HepG2 (cell line): ENCODE data around the gene MAPK4. TPM values are rescaled to one million over a fixed set of nuclear protein-coding genes. Genes with fewer than 3 reads are reported as not detected.

Source experiments
- ATAC-seq: fragments of 200-7000 bp; cut with Tn5 transposase; 3 replicates; pipeline ENCODE4 v1.9.1; 2020; ENCODE audit warnings: mild to moderate bottlenecking, moderate library complexity
- BruUV-seq: library from RNA; stranded (reverse); fragments of 400-500 nt; replicated peaks from 2 replicates; lab custom pipeline; 2021; lab: Mats Ljungman, UMichigan
- CTCF ChIA-PET: fragments of 300-600 bp; formaldehyde crosslinking; extraction: SDS; loops from one replicate; lab custom pipeline; 2021; ENCODE audit warnings: low total read pairs, inconsistent platforms, low intra/inter-chr PET ratio; lab: Yijun Ruan, JAX
- POLR2A ChIA-PET: fragments of 350-600 bp; sonication (Branson Sonifier 250); formaldehyde crosslinking; loops from one replicate; lab custom pipeline; 2020; ENCODE audit warnings: antibody characterized with exemption, inconsistent platforms; lab: Yijun Ruan, JAX
- DNase-seq: peaks from one replicate; pipeline ENCODE4 v3.0.0-alpha.2; 2015; ENCODE audit warnings: low spot score
- FAIRE-seq: peaks from 3 replicates; lab custom pipeline; 2011; peaks lifted over from hg19 to GRCh38; lab: Jason Lieb, UNC
- H2AFZ ChIP-seq: one replicate; pipeline ENCODE4 v1.6.1; 2011; ENCODE audit warnings: low read length, inconsistent platforms
- H3K27ac ChIP-seq: fragments of 300-600 bp; 3 replicates; pipeline ENCODE4 v1.8.0; 2011; ENCODE audit warnings: mixed run types, mild to moderate bottlenecking, mixed read lengths, low read length, inconsistent platforms; ENCODE audit not compliant: insufficient read depth; ENCODE audit errors: extremely low read length
- H3K27me3 ChIP-seq, 2 experiments: fragments of 200-600 bp in 1 of 2; 2 replicates in 1 of 2; 3 replicates in 1 of 2; pipeline versions ENCODE4 v1.6.0 to v1.8.0; 2011; ENCODE audit warnings: low read length in 2 of 2, mild to moderate bottlenecking in 2 of 2, moderate library complexity in 2 of 2, inconsistent platforms in 1 of 2; ENCODE audit not compliant: insufficient read depth in 2 of 2, control insufficient read depth in 1 of 2
- H3K36me3 ChIP-seq, 2 experiments: fragments of 200-600 bp in 1 of 2; replicated peaks in 1 of 2; 2 replicates in 1 of 2; 3 replicates in 1 of 2; pipeline versions ENCODE4 v1.5.1 to v1.8.0; 2011; ENCODE audit warnings: low read length in 2 of 2, inconsistent platforms in 1 of 2; ENCODE audit not compliant: insufficient read depth in 2 of 2, control insufficient read depth in 1 of 2
- H3K4me1 ChIP-seq: 2 replicates; pipeline ENCODE4 v1.5.1; 2012; ENCODE audit warnings: low read length, inconsistent platforms; ENCODE audit not compliant: insufficient read depth
- H3K4me2 ChIP-seq: 2 replicates; pipeline ENCODE4 v1.6.0; 2011; ENCODE audit warnings: low read depth, low read length, inconsistent platforms
- H3K4me3 ChIP-seq, 3 experiments: fragments of 200-600 bp in 1 of 3; sonication (generic), shearing (Covaris generic) in 1 of 3; replicated peaks in 1 of 3; 2 replicates each; pipeline ENCODE4 v1.5.1; 2011 to 2016; ENCODE audit warnings: low read length in 3 of 3, inconsistent platforms in 2 of 3, low read depth in 2 of 3, mild to moderate bottlenecking in 2 of 3, control low read depth in 1 of 3, mixed read lengths in 1 of 3; ENCODE audit not compliant: insufficient read depth in 1 of 3
- H3K79me2 ChIP-seq: one replicate; pipeline ENCODE4 v1.6.1; 2011; ENCODE audit warnings: low read length, inconsistent platforms; ENCODE audit not compliant: insufficient read depth
- H3K9ac ChIP-seq: 2 replicates; pipeline ENCODE4 v1.6.0; 2011; ENCODE audit warnings: mild to moderate bottlenecking, low read depth, low read length, inconsistent platforms; ENCODE audit not compliant: insufficient read depth
- H3K9me3 ChIP-seq: 2 replicates; pipeline ENCODE4 v1.5.1; 2012; ENCODE audit warnings: mild to moderate bottlenecking, low read length
- H4K20me1 ChIP-seq: 2 replicates; pipeline ENCODE4 v1.6.0; 2011; ENCODE audit warnings: inconsistent platforms, mild to moderate bottlenecking, low read length, moderate library complexity; ENCODE audit not compliant: insufficient read depth
- DBP ChIP-seq: sonication (generic); formaldehyde crosslinking; IDR thresholded peaks from 2 replicates; pipeline ENCODE4 v1.4.0; 2020; ENCODE audit warnings: missing genetic modification reagents; ENCODE audit errors: not compliant biosample characterization
- EP300 ChIP-seq, 3 experiments: sonication (generic) in 1 of 3; formaldehyde crosslinking in 1 of 3; IDR thresholded peaks; 2 replicates each; pipeline versions ENCODE4 v1.5.1 to v1.6.1; 2011 to 2020; ENCODE audit warnings: low read depth in 2 of 3, low read length in 2 of 3, borderline replicate concordance in 1 of 3, improper control_type of control experiment in 1 of 3, mild to moderate bottlenecking in 1 of 3, missing genetic modification reagents in 1 of 3, moderate library complexity in 1 of 3
- IRF2 ChIP-seq: IDR thresholded peaks from 2 replicates; pipeline ENCODE4 v1.6.1; 2018; ENCODE audit warnings: missing genetic modification reagents, missing compliant biosample characterization
- KMT2A ChIP-seq: sonication (generic); formaldehyde crosslinking; IDR thresholded peaks from 2 replicates; pipeline ENCODE4 v1.4.0; 2020; ENCODE audit warnings: missing genetic modification reagents
- MED8 ChIP-seq: sonication (generic); formaldehyde crosslinking; IDR thresholded peaks from 2 replicates; pipeline ENCODE4 v1.8.1; 2023; ENCODE audit warnings: mild to moderate bottlenecking, missing genetic modification reagents; ENCODE audit not compliant: insufficient replicate concordance
- MZF1 ChIP-seq: sonication (generic); formaldehyde crosslinking; IDR thresholded peaks from 2 replicates; pipeline ENCODE4 v1.8.1; 2023; ENCODE audit warnings: mild to moderate bottlenecking, missing genetic modification reagents, borderline replicate concordance
- NBN ChIP-seq: fragments of 450-650 bp; conservative IDR thresholded peaks from 2 replicates; pipeline ENCODE4 v1.6.1; 2017
- PCBP2 ChIP-seq: fragments of 200-400 bp; formaldehyde crosslinking; optimal IDR thresholded peaks from 2 replicates; pipeline ENCODE3; 2018; ENCODE audit warnings: low read length, low read depth; ENCODE audit not compliant: poor library complexity, severe bottlenecking
- TOPORS ChIP-seq: sonication (generic); formaldehyde crosslinking; IDR thresholded peaks from 2 replicates; pipeline ENCODE4 v1.8.0; 2023; ENCODE audit warnings: mild to moderate bottlenecking, missing genetic modification reagents
- ZBTB1 ChIP-seq: sonication (generic); formaldehyde crosslinking; IDR thresholded peaks from 2 replicates; pipeline ENCODE4 v1.4.0; 2020; ENCODE audit warnings: missing genetic modification reagents, borderline replicate concordance
- ZFP90 ChIP-seq: sonication (generic); formaldehyde crosslinking; IDR thresholded peaks from 2 replicates; pipeline ENCODE4 v1.8.0; 2022; ENCODE audit warnings: missing genetic modification reagents, mild to moderate bottlenecking, inconsistent platforms, borderline replicate concordance
- ZNF350 ChIP-seq: sonication (generic); formaldehyde crosslinking; IDR thresholded peaks from 2 replicates; pipeline ENCODE4 v1.4.0; 2020; ENCODE audit warnings: mild to moderate bottlenecking, low read depth, missing genetic modification reagents, borderline replicate concordance
- ZNF75D ChIP-seq: sonication (generic); formaldehyde crosslinking; IDR thresholded peaks from 2 replicates; pipeline ENCODE4 v1.8.1; 2023; ENCODE audit warnings: missing genetic modification reagents, mild to moderate bottlenecking, borderline replicate concordance
- ZSCAN31 ChIP-seq: sonication (generic); formaldehyde crosslinking; IDR thresholded peaks from 2 replicates; pipeline ENCODE4 v1.5.0; 2020; ENCODE audit warnings: low read depth, mild to moderate bottlenecking, missing genetic modification reagents
- WGBS: methylation state at CpG from one replicate; pipeline ENCODE4 v1.1.6; 2017; ENCODE audit warnings: low lambda C conversion rate; 5-methylcytosine and 5-hydroxymethylcytosine counted together
- in situ Hi-C: cut with HindIII; loops from 2 replicates; pipeline ENCODE4 v1.10.0; 2017; ENCODE audit warnings: low pct_unique_long_range_greater_than_20kb; ENCODE audit not compliant: extremely low pct_ligation_motif_present
- intact Hi-C: fragments of 100-400 bp; cut with micrococcal nuclease; formaldehyde crosslinking; loops from one replicate; pipeline ENCODE4 v1.10.0; 2022; ENCODE audit not compliant: unreplicated experiment
- polyA plus RNA-seq, 8 experiments: library from polyadenylated mRNA; depleted of rRNA in 3 of 8; stranded (reverse) in 7 of 8; unstranded in 1 of 8; fragments of >200 nt; fragmentation: Illumina TruSeq in 4 of 8; extraction: Trizol in 4 of 8; gene quantifications; 2 replicates each; pipeline versions ENCODE4 v1.2.1 to v1.2.3, GENCODE V29; 2011 to 2016; ENCODE audit warnings: low read depth in 4 of 8, missing spikeins in 1 of 8, mixed read lengths in 1 of 8; ENCODE audit not compliant: insufficient read depth in 1 of 8
- total RNA-seq, 5 experiments: library from RNA; depleted of rRNA; stranded (reverse); fragments of >200 nt; fragmentation: Illumina TruSeq; extraction: Trizol; gene quantifications; 2 replicates each; pipeline ENCODE4 v1.2.3, GENCODE V29; 2016; ENCODE audit warnings: low read depth in 1 of 5
- TF ChIP-seq, protein P1 (sequence below): sonication (generic); formaldehyde crosslinking; IDR thresholded peaks from 2 replicates; pipeline ENCODE4 v1.5.1; 2020; ENCODE audit warnings: mild to moderate bottlenecking, missing genetic modification reagents, moderate library complexity

MAPK4 gene
- total and polyA plus RNA-seq, 2 of the 13 experiments (the other 11 are each of a cell fraction or from before 2014, with no cell fraction given), result not detected

DNA sequence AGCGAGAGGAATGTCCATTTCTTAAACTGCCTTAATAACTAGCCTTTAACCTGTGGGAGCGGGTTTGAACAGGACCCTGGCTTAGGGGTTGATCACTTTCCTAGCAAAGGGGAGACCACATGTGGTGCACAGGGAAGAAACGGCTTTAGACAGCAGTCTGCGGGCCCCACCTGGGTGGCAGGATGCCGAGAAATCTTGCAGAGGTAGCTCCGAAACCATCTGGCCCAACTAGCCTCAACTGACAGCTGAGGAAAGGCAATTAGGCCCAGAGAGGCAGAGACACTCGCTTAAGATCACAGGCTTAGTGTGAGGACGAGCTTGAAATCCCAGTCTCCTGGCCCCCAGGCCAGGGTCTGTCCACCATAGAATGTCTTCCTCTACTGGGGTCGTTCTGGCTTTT, 170.1 kb downstream of the MAPK4 start:
- ChIA-PET POLR2A (no interaction called here), CTCF (no interaction called here)
- Histone ChIP-seq H3K27ac (no peak overlapping the region), H3K4me2 (no peak overlapping the region), H2AFZ (no peak overlapping the region), H3K9me3 (no peaks in the 10 kb centered on the region), H3K79me2 (no peaks in the 10 kb centered on the region), H3K4me1 (no peaks in the 10 kb centered on the region), H3K36me3 (no peaks in the 10 kb centered on the region), H4K20me1 (no peaks in the 10 kb centered on the region), H3K27me3 (no peaks in the 10 kb centered on the region; a peak in 1 of 5 replicates), H3K4me3 (no peak overlapping the region), H3K9ac (no peak overlapping the region)
- TF ChIP-seq, protein P1, sequence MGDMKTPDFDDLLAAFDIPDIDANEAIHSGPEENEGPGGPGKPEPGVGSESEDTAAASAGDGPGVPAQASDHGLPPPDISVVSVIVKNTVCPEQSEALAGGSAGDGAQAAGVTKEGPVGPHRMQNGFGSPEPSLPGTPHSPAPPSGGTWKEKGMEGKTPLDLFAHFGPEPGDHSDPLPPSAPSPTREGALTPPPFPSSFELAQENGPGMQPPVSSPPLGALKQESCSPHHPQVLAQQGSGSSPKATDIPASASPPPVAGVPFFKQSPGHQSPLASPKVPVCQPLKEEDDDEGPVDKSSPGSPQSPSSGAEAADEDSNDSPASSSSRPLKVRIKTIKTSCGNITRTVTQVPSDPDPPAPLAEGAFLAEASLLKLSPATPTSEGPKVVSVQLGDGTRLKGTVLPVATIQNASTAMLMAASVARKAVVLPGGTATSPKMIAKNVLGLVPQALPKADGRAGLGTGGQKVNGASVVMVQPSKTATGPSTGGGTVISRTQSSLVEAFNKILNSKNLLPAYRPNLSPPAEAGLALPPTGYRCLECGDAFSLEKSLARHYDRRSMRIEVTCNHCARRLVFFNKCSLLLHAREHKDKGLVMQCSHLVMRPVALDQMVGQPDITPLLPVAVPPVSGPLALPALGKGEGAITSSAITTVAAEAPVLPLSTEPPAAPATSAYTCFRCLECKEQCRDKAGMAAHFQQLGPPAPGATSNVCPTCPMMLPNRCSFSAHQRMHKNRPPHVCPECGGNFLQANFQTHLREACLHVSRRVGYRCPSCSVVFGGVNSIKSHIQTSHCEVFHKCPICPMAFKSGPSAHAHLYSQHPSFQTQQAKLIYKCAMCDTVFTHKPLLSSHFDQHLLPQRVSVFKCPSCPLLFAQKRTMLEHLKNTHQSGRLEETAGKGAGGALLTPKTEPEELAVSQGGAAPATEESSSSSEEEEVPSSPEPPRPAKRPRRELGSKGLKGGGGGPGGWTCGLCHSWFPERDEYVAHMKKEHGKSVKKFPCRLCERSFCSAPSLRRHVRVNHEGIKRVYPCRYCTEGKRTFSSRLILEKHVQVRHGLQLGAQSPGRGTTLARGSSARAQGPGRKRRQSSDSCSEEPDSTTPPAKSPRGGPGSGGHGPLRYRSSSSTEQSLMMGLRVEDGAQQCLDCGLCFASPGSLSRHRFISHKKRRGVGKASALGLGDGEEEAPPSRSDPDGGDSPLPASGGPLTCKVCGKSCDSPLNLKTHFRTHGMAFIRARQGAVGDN, result no peak
- no peak for TF ChIP-seq EP300 (IDR thresholded peaks at IDR 0.05; ENCODE audit: low read depth in 2 of 2, low read length in 2 of 2)
- no peak for TF ChIP-seq EP300 (CRISPR knock-in tag; IDR thresholded peaks at IDR 0.05; ENCODE audit: borderline replicate concordance)
- no peak for TF ChIP-seq TOPORS (CRISPR knock-in tag)
- TF ChIP-seq ZNF350 (CRISPR knock-in tag), result no peak
- TF ChIP-seq ZNF75D (CRISPR knock-in tag), result no peak
- TF ChIP-seq NBN, result no peak
- TF ChIP-seq PCBP2, result no peak
- TF ChIP-seq MZF1 (CRISPR knock-in tag), result no peak
- no peak for TF ChIP-seq MED8
- TF ChIP-seq ZSCAN31, result no peak
- no peak for TF ChIP-seq ZBTB1 (CRISPR knock-in tag)
- TF ChIP-seq KMT2A (CRISPR knock-in tag), result no peak
- no peak for TF ChIP-seq DBP (CRISPR knock-in tag)
- no peak for TF ChIP-seq ZFP90 (CRISPR knock-in tag)
- TF ChIP-seq IRF2, result no peak
- ATAC-seq (no peak), FAIRE-seq (no peak), DNase-seq (no peak)
- 39% methylated on average over 4 of the region's 9 CpGs for WGBS
- in situ Hi-C loops (no loop called here), intact Hi-C loops (no loop called here)
- BruUV-seq, result no TSS peak
